MCF 10A (cell line): ENCODE data around the gene RFX1. TPM values are rescaled to one million over a fixed set of nuclear protein-coding genes. Genes with fewer than 3 reads are reported as not detected.

ENCODE experiments used
- BruUV-seq: library from RNA; stranded (reverse); fragments of 400-500 nt; replicated peaks from 2 replicates; lab custom pipeline; 2021; lab: Mats Ljungman, UMichigan
- CTCF ChIA-PET: fragments of 300-600 bp; sonication (Branson Sonifier 250); formaldehyde crosslinking; extraction: SDS; loops from one replicate; lab custom pipeline; 2021; ENCODE audit warnings: antibody characterized with exemption, inconsistent platforms; lab: Yijun Ruan, JAX
- POLR2A ChIA-PET: fragments of 300-600, 350-650 bp; sonication (Branson Sonifier 250); formaldehyde crosslinking; extraction: SDS; loops from one replicate; lab custom pipeline; 2020; ENCODE audit warnings: antibody characterized with exemption, inconsistent platforms; lab: Yijun Ruan, JAX
- DNase-seq: peaks from one replicate; pipeline ENCODE4 v3.0.0-alpha.2; 2018; ENCODE audit not compliant: unreplicated experiment
- H3K27ac Mint-ChIP-seq: one replicate; pipeline ENCODE4 v1.8.0; 2022; ENCODE audit warnings: mild to moderate bottlenecking, low read depth, mixed read lengths; ENCODE audit not compliant: unreplicated experiment
- H3K27me3 Mint-ChIP-seq: one replicate; pipeline ENCODE4 v1.8.0; 2022; ENCODE audit warnings: mixed read lengths; ENCODE audit not compliant: insufficient read depth, unreplicated experiment
- H3K36me3 Mint-ChIP-seq: one replicate; pipeline ENCODE4 v1.8.0; 2022; ENCODE audit warnings: mild to moderate bottlenecking, moderate library complexity, mixed read lengths; ENCODE audit not compliant: insufficient read depth, unreplicated experiment
- H3K4me1 Mint-ChIP-seq: one replicate; pipeline ENCODE4 v1.8.0; 2022; ENCODE audit warnings: mixed read lengths; ENCODE audit not compliant: insufficient read depth, unreplicated experiment
- H3K4me3 Mint-ChIP-seq: one replicate; pipeline ENCODE4 v1.8.0; 2022; ENCODE audit warnings: mild to moderate bottlenecking, moderate library complexity, mixed read lengths; ENCODE audit not compliant: unreplicated experiment
- H3K9me3 Mint-ChIP-seq: one replicate; pipeline ENCODE4 v1.8.0; 2022; ENCODE audit warnings: mixed read lengths; ENCODE audit not compliant: unreplicated experiment
- intact Hi-C: fragments of 100-400 bp; cut with micrococcal nuclease; formaldehyde crosslinking; loops from 2 replicates; pipeline ENCODE4 v1.14.1; 2022
- total RNA-seq: library from RNA; stranded (reverse); gene quantifications from 2 replicates; pipeline ENCODE4 v1.2.3, GENCODE V29; 2022
- TF ChIP-seq, protein P1 (sequence below): fragments of 200-600 bp; IDR thresholded peaks from one replicate; pipeline ENCODE4 v1.8.0; 2022; ENCODE audit warnings: antibody characterized with exemption, mild to moderate bottlenecking; ENCODE audit not compliant: unreplicated experiment

Gene RFX1
- total RNA-seq, 1 experiment from 2014 or later: 16.8 TPM

DNA sequence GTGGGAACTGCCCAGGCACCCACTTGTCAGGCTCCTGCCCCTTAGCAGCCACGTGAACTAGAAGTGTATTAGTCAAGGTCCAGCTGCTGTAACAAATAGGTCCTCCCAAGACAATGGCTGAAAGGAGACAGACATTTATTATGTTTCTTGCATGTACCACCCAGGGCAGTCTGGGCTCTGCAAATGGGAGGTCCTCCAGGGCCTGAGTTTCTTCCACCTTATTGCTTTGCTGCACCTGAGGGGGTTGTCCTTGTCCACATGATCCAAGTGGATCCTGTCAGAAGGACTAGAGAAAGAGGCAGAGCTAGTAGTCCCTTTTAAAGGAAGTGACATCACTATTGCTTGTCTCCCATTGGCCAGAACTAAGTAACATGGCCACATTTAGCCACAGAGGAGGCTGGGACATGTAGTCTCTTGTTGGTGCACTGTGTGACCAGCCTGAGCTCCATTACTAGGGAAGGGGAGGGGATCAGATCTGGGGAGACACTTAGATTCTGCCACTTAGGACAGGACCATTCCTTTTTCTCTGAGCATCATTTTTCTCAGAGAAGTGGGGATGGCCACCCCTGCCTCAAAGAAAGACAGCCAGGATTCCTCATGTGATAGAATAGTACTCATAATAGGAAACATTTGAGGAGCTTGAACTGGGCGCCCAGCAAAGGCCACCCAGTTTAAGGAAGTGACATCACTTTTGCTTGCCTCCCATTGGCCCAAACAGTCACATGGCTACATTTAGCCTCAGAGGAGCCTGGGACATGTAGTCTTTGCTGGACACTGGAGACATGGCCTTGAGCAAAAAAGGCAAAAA lies 85.0 kb downstream of the RFX1 start:
- no peaks in the 10 kb centered on the region for H3K9me3 Mint-ChIP-seq
- no TSS peak for BruUV-seq
- ChIA-PET CTCF (interaction anchor here (0.6 to 1.2 kb wide), 5 partner anchors 18 to 643 kb away, joined by 3 to 4 read pairs (median 3); partner anchors contain the start of gene ADGRE5), POLR2A (no interaction called here)
- TF ChIP-seq, protein P1, sequence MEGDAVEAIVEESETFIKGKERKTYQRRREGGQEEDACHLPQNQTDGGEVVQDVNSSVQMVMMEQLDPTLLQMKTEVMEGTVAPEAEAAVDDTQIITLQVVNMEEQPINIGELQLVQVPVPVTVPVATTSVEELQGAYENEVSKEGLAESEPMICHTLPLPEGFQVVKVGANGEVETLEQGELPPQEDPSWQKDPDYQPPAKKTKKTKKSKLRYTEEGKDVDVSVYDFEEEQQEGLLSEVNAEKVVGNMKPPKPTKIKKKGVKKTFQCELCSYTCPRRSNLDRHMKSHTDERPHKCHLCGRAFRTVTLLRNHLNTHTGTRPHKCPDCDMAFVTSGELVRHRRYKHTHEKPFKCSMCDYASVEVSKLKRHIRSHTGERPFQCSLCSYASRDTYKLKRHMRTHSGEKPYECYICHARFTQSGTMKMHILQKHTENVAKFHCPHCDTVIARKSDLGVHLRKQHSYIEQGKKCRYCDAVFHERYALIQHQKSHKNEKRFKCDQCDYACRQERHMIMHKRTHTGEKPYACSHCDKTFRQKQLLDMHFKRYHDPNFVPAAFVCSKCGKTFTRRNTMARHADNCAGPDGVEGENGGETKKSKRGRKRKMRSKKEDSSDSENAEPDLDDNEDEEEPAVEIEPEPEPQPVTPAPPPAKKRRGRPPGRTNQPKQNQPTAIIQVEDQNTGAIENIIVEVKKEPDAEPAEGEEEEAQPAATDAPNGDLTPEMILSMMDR: no peak
- H3K36me3 Mint-ChIP-seq: peaks cover 69% of the 10 kb centered on the region
- H3K27me3 Mint-ChIP-seq: no peaks in the 10 kb centered on the region
- H3K4me3 Mint-ChIP-seq: no peak overlapping the region
- DNase-seq: peak; percentile 48
- H3K4me1 Mint-ChIP-seq: no peaks in the 10 kb centered on the region
- no peak overlapping the region for H3K27ac Mint-ChIP-seq
- intact Hi-C loops: no loop called here

DNA sequence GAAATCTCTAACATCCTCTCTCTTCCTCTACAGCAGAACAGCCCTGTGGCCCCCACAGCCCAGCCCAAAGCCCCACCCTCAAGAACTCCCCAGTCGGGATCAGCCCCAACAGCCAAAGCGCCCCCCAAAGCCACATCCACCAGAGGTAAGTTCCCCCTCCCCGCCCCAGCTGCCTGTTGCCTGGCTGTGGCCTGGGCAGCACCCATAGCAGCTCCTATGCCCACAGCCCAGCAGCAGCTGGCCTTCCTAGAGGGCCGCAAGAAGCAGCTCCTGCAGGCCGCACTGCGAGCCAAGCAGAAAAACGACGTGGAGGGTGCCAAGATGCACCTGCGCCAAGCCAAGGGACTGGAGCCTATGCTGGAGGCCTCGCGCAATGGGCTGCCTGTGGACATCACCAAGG lies 85.6 kb downstream of the RFX1 start:
- H3K4me3 Mint-ChIP-seq: no peak overlapping the region
- H3K27me3 Mint-ChIP-seq: no peaks in the 10 kb centered on the region
- TF ChIP-seq, protein P1: no peak
- BruUV-seq: no TSS peak
- H3K36me3 Mint-ChIP-seq: peaks cover 65% of the 10 kb centered on the region
- intact Hi-C loops: no loop called here
- ChIA-PET POLR2A (interaction anchor here (0.6 kb wide), 1 partner anchor 97 kb away, joined by 4 read pairs; no protein-coding TSS in a partner anchor), CTCF (interaction anchor here (0.6 to 1.2 kb wide), 2 partner anchors 18 to 461 kb away, joined by 3 read pairs; partner anchors contain the start of gene ADGRE5)
- no peak for DNase-seq
- no peaks in the 10 kb centered on the region for H3K4me1 Mint-ChIP-seq
- H3K27ac Mint-ChIP-seq: no peak overlapping the region
- no peaks in the 10 kb centered on the region for H3K9me3 Mint-ChIP-seq

DNA sequence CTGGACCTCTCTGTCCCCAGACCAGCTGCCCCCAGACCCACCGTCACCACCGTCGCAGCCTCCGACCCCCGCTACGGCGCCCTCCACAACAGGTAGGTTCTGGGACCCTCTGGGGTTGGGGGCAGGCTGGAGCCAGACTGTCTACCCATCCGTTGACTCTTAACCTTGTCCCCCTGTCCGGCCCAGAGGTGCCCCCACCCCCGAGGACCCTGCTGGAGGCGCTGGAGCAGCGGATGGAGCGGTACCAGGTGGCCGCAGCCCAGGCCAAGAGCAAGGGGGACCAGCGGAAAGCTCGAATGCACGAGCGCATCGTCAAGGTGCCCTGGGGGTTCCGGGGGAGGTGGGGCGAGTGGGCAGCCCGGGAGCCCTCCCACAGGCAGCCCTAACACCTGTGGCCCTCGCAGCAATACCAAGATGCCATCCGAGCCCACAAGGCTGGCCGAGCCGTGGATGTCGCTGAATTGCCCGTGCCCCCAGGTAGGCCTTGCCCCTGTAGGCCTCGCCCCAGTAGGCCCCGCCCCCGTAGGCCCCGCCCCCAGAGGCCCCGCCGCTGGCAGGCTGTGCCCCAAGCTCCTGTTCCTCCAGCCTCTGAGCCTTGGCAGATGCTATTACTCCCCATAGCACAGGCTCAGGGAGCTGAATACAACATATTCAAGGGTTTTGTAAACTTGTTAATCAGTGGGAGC lies 87.3 kb downstream of the RFX1 start:
- CTCF ChIA-PET: interaction anchor here (0.6 to 0.7 kb wide), 3 partner anchors 12 to 77 kb away, joined by 3 to 5 read pairs (median 3); no protein-coding TSS in a partner anchor
- TF ChIP-seq, protein P1: no peak
- DNase-seq: no peak
- no peaks in the 10 kb centered on the region for H3K4me1 Mint-ChIP-seq
- BruUV-seq: no TSS peak
- POLR2A ChIA-PET: no interaction called here
- no peaks in the 10 kb centered on the region for H3K9me3 Mint-ChIP-seq
- H3K27me3 Mint-ChIP-seq: no peaks in the 10 kb centered on the region
- H3K4me3 Mint-ChIP-seq: no peak overlapping the region
- H3K27ac Mint-ChIP-seq: no peak overlapping the region
- peaks cover 65% of the 10 kb centered on the region for H3K36me3 Mint-ChIP-seq
- intact Hi-C loops: no loop called here

DNA sequence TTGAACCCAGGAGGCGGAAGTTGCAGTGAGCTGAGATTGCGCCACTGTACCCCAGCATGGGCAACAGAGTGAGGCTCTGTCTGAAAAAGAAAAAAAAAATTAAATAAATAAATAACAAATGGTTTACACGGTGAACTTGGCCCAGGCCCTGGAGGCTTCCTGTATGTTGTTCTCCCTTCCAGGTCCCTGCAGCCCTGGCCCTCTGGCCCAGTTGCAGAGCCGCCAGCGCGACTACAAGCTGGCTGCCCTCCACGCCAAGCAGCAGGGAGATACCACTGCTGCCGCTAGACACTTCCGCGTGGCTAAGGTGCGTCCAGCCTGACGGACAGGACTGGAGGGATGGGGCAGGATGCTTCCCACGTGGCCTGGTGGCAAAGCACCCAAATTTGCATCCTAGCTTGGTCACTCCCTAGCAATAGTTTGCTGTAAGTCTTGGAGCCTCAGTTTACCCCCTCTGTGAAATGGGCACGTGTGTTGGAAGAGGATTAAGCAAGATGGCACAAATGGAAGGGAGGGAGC lies 88.2 kb downstream of the RFX1 start:
- intact Hi-C loops: no loop called here
- no peak overlapping the region for H3K27ac Mint-ChIP-seq
- ChIA-PET POLR2A (no interaction called here), CTCF (interaction anchor here (0.7 kb wide), 2 partner anchors 11 to 37 kb away, joined by 3 to 4 read pairs; no protein-coding TSS in a partner anchor)
- no peaks in the 10 kb centered on the region for H3K27me3 Mint-ChIP-seq
- TF ChIP-seq, protein P1: no peak
- BruUV-seq: no TSS peak
- peaks cover 68% of the 10 kb centered on the region for H3K36me3 Mint-ChIP-seq
- no peak overlapping the region for H3K4me3 Mint-ChIP-seq
- H3K4me1 Mint-ChIP-seq: no peaks in the 10 kb centered on the region
- DNase-seq: no peak
- H3K9me3 Mint-ChIP-seq: no peaks in the 10 kb centered on the region
